ENCODE data around the gene DNAJC28. TPM values are rescaled to one million over a fixed set of nuclear protein-coding genes. Genes with fewer than 3 reads are reported as not detected.
A peak's percentile ranks its signal among the peaks of the same experiment; 100 is the strongest.

Gene DNAJC28
- total and polyA plus RNA-seq, 9 of the 15 experiments (the other 6 are each of a cell fraction or from before 2014, with no cell fraction given) = 0.68 to 2.5 (median 1.1) TPM

- no peak for TF ChIP-seq PCBP2 (IDR thresholded peaks at IDR 0.05; ENCODE audit: low read depth, low read length, poor library complexity, severe bottlenecking)
- TF ChIP-seq, protein P1, sequence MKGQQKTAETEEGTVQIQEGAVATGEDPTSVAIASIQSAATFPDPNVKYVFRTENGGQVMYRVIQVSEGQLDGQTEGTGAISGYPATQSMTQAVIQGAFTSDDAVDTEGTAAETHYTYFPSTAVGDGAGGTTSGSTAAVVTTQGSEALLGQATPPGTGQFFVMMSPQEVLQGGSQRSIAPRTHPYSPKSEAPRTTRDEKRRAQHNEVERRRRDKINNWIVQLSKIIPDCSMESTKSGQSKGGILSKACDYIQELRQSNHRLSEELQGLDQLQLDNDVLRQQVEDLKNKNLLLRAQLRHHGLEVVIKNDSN (CRISPR knock-in tag; IDR thresholded peaks at IDR 0.05) = no peak
- no peak for TF ChIP-seq PHF20 (IDR thresholded peaks at IDR 0.05; ENCODE audit: partially characterized antibody)
- no peak for TF ChIP-seq RBM25 (IDR thresholded peaks at IDR 0.05; ENCODE audit: low read depth, low read length, severe bottlenecking)
- no peak for TF ChIP-seq HLTF (IDR thresholded peaks at IDR 0.05)
- TF ChIP-seq ZC3H4 (CRISPR knock-in tag; IDR thresholded peaks at IDR 0.05; ENCODE audit: borderline replicate concordance) = no peak
- TF ChIP-seq TCF7L2 (IDR thresholded peaks at IDR 0.05; ENCODE audit: low read depth, low read length) = no peak
- TF ChIP-seq RBM34 (IDR thresholded peaks at IDR 0.05; ENCODE audit: borderline replicate concordance, insufficient read depth, low read length) = no peak
- no peak for TF ChIP-seq TAL1 (IDR thresholded peaks at IDR 0.05)
- TF ChIP-seq, protein P2, sequence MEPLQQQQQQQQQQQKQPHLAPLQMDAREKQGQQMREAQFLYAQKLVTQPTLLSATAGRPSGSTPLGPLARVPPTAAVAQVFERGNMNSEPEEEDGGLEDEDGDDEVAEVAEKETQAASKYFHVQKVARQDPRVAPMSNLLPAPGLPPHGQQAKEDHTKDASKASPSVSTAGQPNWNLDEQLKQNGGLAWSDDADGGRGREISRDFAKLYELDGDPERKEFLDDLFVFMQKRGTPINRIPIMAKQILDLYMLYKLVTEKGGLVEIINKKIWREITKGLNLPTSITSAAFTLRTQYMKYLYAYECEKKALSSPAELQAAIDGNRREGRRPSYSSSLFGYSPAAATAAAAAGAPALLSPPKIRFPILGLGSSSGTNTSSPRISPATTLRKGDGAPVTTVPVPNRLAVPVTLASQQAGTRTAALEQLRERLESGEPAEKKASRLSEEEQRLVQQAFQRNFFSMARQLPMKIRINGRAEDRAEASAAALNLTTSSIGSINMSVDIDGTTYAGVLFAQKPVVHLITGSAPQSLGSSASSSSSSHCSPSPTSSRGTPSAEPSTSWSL (CRISPR knock-in tag; IDR thresholded peaks at IDR 0.05; ENCODE audit: borderline replicate concordance) = no peak
- no peak for TF ChIP-seq KAT8 (IDR thresholded peaks at IDR 0.05; ENCODE audit: low read depth)
- TF ChIP-seq NFE2L1 (tag; IDR thresholded peaks at IDR 0.05; ENCODE audit: borderline replicate concordance, low read depth) = peak; percentile 77
- no peak for TF ChIP-seq ZFP1 (CRISPR knock-in tag; IDR thresholded peaks at IDR 0.05)
- TF ChIP-seq NR4A1 (CRISPR knock-in tag; IDR thresholded peaks at IDR 0.05) = no peak
- TF ChIP-seq NR4A1 (tag; IDR thresholded peaks at IDR 0.05) = no peak
- peak; percentile 44; the same call in 1 of the 2 replicates for TF ChIP-seq SUPT5H (IDR thresholded peaks at IDR 0.05)
- TF ChIP-seq ETV6 (IDR thresholded peaks at IDR 0.05; ENCODE audit: borderline replicate concordance in 1 of 2, low read depth in 2 of 2, low read length in 1 of 2) = no peak
- TF ChIP-seq ETV6 (CRISPR knock-in tag; IDR thresholded peaks at IDR 0.05; ENCODE audit: borderline replicate concordance) = no peak
- TF ChIP-seq PRPF4 (IDR thresholded peaks at IDR 0.05; ENCODE audit: insufficient read depth, low read depth, low read length, poor library complexity, severe bottlenecking) = no peak
- no peak for TF ChIP-seq ZNF253 (CRISPR knock-in tag; conservative IDR thresholded peaks at IDR 0.05)
- TF ChIP-seq ZNF274 (IDR thresholded peaks at IDR 0.05; ENCODE audit: borderline replicate concordance, low read depth, low read length) = no peak
- no peak for TF ChIP-seq CC2D1A (IDR thresholded peaks at IDR 0.05)
- no peak for TF ChIP-seq IFI16 (CRISPR knock-in tag; IDR thresholded peaks at IDR 0.05)
- no peak for TF ChIP-seq ATF6 (CRISPR knock-in tag; IDR thresholded peaks at IDR 0.05)
- no peak for TF ChIP-seq ZNF764 (CRISPR knock-in tag; IDR thresholded peaks at IDR 0.05; ENCODE audit: low read depth)
- TF ChIP-seq FOXP1 (CRISPR knock-in tag; IDR thresholded peaks at IDR 0.05) = no peak
- no peak for TF ChIP-seq PHF8 (IDR thresholded peaks at IDR 0.05; ENCODE audit: borderline replicate concordance, low read length)
These were observed 31.4 kb upstream of the DNAJC28 start (continued) for GRCh38 chr21:33522953-33523349.

All from K562 (cell line).